ENCODE measurements around the gene NPAS3.

NPAS3 gene

DNA sequence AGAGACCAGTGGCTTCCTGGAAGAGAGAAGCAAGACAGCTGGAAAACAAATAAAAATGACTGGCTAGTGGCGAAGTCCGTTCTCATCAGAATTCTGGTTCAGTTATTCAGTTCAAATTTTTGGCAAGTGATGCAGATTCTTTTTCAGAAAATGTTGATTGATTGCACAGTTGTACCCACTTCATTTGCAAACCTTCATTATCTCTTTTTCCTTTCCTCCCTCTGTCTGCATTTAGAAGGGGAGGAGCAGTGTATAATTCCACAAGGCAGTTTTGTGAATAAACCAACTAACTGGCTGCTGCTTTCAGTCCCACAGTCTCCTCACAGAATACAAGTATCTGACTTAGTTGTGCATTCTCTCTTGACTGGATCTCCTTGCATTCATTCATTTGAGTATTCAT lies 417.5 kb downstream of the NPAS3 start:
- peaks cover 5% of the 10 kb centered on the region; the same call in 1 of the 2 replicates for H3K4me1 ChIP-seq (ENCODE audit: control insufficient read depth, insufficient read depth, low read length)
- H3K36me3 ChIP-seq (ENCODE audit: control insufficient read depth in 2 of 2, insufficient read depth in 1 of 2, low read length in 2 of 2) = no peaks in the 10 kb centered on the region
- TF ChIP-seq MYNN (tag by site-specific recombination; IDR thresholded peaks at IDR 0.05; ENCODE audit: borderline replicate concordance) (no peak), ZNF10 (tag by site-specific recombination; IDR thresholded peaks at IDR 0.05) (no peak), ZNF521 (tag by site-specific recombination; IDR thresholded peaks at IDR 0.05) (no peak), WT1 (tag by site-specific recombination; IDR thresholded peaks at IDR 0.05) (no peak), ZNF354C (tag by site-specific recombination; IDR thresholded peaks at IDR 0.05; ENCODE audit: borderline replicate concordance, low read depth) (no peak), BCL11A (tag by site-specific recombination; IDR thresholded peaks at IDR 0.05; ENCODE audit: low read depth) (no peak), ZNF510 (tag by site-specific recombination; IDR thresholded peaks at IDR 0.05; ENCODE audit: insufficient replicate concordance) (no peak), KLF8 (tag by site-specific recombination; IDR thresholded peaks at IDR 0.05) (no peak), ZNF140 (tag by site-specific recombination; IDR thresholded peaks at IDR 0.05) (no peak), ZNF16 (tag by site-specific recombination; IDR thresholded peaks at IDR 0.05; ENCODE audit: low read depth) (no peak), ZNF155 (tag by site-specific recombination; IDR thresholded peaks at IDR 0.05) (no peak), OSR2 (tag by site-specific recombination; IDR thresholded peaks at IDR 0.05) (no peak)
- TF ChIP-seq, protein P1, sequence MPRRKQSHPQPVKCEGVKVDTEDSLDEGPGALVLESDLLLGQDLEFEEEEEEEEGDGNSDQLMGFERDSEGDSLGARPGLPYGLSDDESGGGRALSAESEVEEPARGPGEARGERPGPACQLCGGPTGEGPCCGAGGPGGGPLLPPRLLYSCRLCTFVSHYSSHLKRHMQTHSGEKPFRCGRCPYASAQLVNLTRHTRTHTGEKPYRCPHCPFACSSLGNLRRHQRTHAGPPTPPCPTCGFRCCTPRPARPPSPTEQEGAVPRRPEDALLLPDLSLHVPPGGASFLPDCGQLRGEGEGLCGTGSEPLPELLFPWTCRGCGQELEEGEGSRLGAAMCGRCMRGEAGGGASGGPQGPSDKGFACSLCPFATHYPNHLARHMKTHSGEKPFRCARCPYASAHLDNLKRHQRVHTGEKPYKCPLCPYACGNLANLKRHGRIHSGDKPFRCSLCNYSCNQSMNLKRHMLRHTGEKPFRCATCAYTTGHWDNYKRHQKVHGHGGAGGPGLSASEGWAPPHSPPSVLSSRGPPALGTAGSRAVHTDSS (tag by site-specific recombination; IDR thresholded peaks at IDR 0.05) = no peak
- TF ChIP-seq, protein P2, sequence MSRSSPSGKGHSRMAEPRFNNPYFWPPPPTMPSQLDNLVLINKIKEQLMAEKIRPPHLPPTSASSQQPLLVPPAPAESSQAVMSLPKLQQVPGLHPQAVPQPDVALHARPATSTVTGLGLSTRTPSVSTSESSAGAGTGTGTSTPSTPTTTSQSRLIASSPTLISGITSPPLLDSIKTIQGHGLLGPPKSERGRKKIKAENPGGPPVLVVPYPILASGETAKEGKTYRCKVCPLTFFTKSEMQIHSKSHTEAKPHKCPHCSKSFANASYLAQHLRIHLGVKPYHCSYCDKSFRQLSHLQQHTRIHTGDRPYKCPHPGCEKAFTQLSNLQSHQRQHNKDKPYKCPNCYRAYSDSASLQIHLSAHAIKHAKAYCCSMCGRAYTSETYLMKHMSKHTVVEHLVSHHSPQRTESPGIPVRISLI (tag by site-specific recombination; IDR thresholded peaks at IDR 0.05) = no peak
- TF ChIP-seq, protein P3, sequence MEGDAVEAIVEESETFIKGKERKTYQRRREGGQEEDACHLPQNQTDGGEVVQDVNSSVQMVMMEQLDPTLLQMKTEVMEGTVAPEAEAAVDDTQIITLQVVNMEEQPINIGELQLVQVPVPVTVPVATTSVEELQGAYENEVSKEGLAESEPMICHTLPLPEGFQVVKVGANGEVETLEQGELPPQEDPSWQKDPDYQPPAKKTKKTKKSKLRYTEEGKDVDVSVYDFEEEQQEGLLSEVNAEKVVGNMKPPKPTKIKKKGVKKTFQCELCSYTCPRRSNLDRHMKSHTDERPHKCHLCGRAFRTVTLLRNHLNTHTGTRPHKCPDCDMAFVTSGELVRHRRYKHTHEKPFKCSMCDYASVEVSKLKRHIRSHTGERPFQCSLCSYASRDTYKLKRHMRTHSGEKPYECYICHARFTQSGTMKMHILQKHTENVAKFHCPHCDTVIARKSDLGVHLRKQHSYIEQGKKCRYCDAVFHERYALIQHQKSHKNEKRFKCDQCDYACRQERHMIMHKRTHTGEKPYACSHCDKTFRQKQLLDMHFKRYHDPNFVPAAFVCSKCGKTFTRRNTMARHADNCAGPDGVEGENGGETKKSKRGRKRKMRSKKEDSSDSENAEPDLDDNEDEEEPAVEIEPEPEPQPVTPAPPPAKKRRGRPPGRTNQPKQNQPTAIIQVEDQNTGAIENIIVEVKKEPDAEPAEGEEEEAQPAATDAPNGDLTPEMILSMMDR (tag by site-specific recombination; IDR thresholded peaks at IDR 0.05) = no peak
- TF ChIP-seq, protein P4, sequence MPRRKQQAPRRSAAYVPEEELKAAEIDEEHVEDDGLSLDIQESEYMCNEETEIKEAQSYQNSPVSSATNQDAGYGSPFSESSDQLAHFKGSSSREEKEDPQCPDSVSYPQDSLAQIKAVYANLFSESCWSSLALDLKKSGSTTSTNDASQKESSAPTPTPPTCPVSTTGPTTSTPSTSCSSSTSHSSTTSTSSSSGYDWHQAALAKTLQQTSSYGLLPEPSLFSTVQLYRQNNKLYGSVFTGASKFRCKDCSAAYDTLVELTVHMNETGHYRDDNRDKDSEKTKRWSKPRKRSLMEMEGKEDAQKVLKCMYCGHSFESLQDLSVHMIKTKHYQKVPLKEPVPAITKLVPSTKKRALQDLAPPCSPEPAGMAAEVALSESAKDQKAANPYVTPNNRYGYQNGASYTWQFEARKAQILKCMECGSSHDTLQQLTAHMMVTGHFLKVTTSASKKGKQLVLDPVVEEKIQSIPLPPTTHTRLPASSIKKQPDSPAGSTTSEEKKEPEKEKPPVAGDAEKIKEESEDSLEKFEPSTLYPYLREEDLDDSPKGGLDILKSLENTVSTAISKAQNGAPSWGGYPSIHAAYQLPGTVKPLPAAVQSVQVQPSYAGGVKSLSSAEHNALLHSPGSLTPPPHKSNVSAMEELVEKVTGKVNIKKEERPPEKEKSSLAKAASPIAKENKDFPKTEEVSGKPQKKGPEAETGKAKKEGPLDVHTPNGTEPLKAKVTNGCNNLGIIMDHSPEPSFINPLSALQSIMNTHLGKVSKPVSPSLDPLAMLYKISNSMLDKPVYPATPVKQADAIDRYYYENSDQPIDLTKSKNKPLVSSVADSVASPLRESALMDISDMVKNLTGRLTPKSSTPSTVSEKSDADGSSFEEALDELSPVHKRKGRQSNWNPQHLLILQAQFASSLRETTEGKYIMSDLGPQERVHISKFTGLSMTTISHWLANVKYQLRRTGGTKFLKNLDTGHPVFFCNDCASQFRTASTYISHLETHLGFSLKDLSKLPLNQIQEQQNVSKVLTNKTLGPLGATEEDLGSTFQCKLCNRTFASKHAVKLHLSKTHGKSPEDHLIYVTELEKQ (tag by site-specific recombination; IDR thresholded peaks at IDR 0.05; ENCODE audit: borderline replicate concordance) = no peak
- TF ChIP-seq, protein P5, sequence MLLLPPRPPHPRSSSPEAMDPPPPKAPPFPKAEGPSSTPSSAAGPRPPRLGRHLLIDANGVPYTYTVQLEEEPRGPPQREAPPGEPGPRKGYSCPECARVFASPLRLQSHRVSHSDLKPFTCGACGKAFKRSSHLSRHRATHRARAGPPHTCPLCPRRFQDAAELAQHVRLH (tag by site-specific recombination; IDR thresholded peaks at IDR 0.05) = no peak
- TF ChIP-seq, protein P6, sequence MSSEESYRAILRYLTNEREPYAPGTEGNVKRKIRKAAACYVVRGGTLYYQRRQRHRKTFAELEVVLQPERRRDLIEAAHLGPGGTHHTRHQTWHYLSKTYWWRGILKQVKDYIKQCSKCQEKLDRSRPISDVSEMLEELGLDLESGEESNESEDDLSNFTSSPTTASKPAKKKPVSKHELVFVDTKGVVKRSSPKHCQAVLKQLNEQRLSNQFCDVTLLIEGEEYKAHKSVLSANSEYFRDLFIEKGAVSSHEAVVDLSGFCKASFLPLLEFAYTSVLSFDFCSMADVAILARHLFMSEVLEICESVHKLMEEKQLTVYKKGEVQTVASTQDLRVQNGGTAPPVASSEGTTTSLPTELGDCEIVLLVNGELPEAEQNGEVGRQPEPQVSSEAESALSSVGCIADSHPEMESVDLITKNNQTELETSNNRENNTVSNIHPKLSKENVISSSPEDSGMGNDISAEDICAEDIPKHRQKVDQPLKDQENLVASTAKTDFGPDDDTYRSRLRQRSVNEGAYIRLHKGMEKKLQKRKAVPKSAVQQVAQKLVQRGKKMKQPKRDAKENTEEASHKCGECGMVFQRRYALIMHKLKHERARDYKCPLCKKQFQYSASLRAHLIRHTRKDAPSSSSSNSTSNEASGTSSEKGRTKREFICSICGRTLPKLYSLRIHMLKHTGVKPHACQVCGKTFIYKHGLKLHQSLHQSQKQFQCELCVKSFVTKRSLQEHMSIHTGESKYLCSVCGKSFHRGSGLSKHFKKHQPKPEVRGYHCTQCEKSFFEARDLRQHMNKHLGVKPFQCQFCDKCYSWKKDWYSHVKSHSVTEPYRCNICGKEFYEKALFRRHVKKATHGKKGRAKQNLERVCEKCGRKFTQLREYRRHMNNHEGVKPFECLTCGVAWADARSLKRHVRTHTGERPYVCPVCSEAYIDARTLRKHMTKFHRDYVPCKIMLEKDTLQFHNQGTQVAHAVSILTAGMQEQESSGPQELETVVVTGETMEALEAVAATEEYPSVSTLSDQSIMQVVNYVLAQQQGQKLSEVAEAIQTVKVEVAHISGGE (tag by site-specific recombination; conservative IDR thresholded peaks at IDR 0.05; ENCODE audit: low read depth) = no peak
- no peak overlapping the region for H3K4me3 ChIP-seq (ENCODE audit: low read depth, low read length)
- no peak overlapping the region for H3K27ac ChIP-seq (ENCODE audit: extremely low read depth, low read depth, low read length)
- ChIA-PET CTCF (no interaction called here), POLR2A (no interaction called here)
- no peaks in the 10 kb centered on the region for H3K9me3 ChIP-seq (ENCODE audit: control insufficient read depth, insufficient read depth, low read depth, low read length)
